ENCODE data around the gene SYTL5.

The SYTL5 gene

GRCh38 chrX:38018766-38019425, 12.5 kb downstream of the SYTL5 start:
- no peak for DNase-seq (ENCODE audit: low read depth in 1 of 2, low spot score in 1 of 2)
- TF ChIP-seq POLR2AphosphoS5 (IDR thresholded peaks at IDR 0.05; ENCODE audit: low read depth) = no peak
- no peak for TF ChIP-seq CTCF (IDR thresholded peaks at IDR 0.05; ENCODE audit: insufficient read depth, low read length)
- no peak for TF ChIP-seq SPI1 (IDR thresholded peaks at IDR 0.05; ENCODE audit: borderline replicate concordance, low read depth)
- TF ChIP-seq REST (IDR thresholded peaks at IDR 0.05; ENCODE audit: insufficient replicate concordance, low read depth) = no peak
- TF ChIP-seq GABPA (IDR thresholded peaks at IDR 0.05; ENCODE audit: low read depth) = no peak
- H3K27me3 ChIP-seq (ENCODE audit: insufficient read depth, poor library complexity, severe bottlenecking) = no peaks in the 10 kb centered on the region
- H3K4me3 ChIP-seq (replicated peaks; ENCODE audit: insufficient read depth, low read length) = no peak overlapping the region
- no peak overlapping the region for H3K27ac ChIP-seq (replicated peaks)

GRCh38 chrX:38028300-38028699, 21.9 kb downstream of the SYTL5 start:
- no peak overlapping the region for H3K27ac ChIP-seq (replicated peaks)
- no peak overlapping the region for H3K4me3 ChIP-seq (replicated peaks; ENCODE audit: insufficient read depth, low read length)
- peaks cover 21% of the 10 kb centered on the region for H3K27me3 ChIP-seq (ENCODE audit: insufficient read depth, poor library complexity, severe bottlenecking)
- no peak for DNase-seq (ENCODE audit: low read depth in 1 of 2, low spot score in 1 of 2)
- TF ChIP-seq GABPA (IDR thresholded peaks at IDR 0.05; ENCODE audit: low read depth) (no peak), POLR2AphosphoS5 (IDR thresholded peaks at IDR 0.05; ENCODE audit: low read depth) (no peak), CTCF (IDR thresholded peaks at IDR 0.05; ENCODE audit: insufficient read depth, low read length) (no peak), SPI1 (IDR thresholded peaks at IDR 0.05; ENCODE audit: borderline replicate concordance, low read depth) (no peak), REST (IDR thresholded peaks at IDR 0.05; ENCODE audit: insufficient replicate concordance, low read depth) (no peak)

GRCh38 chrX:38036466-38036865, 30.1 kb downstream of the SYTL5 start:
- Histone ChIP-seq H3K4me3 (replicated peaks; ENCODE audit: insufficient read depth, low read length) (no peak overlapping the region), H3K27ac (replicated peaks) (no peak overlapping the region), H3K27me3 (ENCODE audit: insufficient read depth, poor library complexity, severe bottlenecking) (peaks cover 4% of the 10 kb centered on the region)
- DNase-seq (ENCODE audit: low read depth in 1 of 2, low spot score in 1 of 2) = no peak
- TF ChIP-seq GABPA (IDR thresholded peaks at IDR 0.05; ENCODE audit: low read depth) = no peak
- no peak for TF ChIP-seq POLR2AphosphoS5 (IDR thresholded peaks at IDR 0.05; ENCODE audit: low read depth)
- TF ChIP-seq REST (IDR thresholded peaks at IDR 0.05; ENCODE audit: insufficient replicate concordance, low read depth) = no peak
- no peak for TF ChIP-seq CTCF (IDR thresholded peaks at IDR 0.05; ENCODE audit: insufficient read depth, low read length)
- no peak for TF ChIP-seq SPI1 (IDR thresholded peaks at IDR 0.05; ENCODE audit: borderline replicate concordance, low read depth)

Data from HL-60 (cell line).